SIG-M5 treated with dmso at 0.1 percent for 504 hours (cell line): ENCODE data around the gene SETD3.

ENCODE experiments used
- DNase-seq: peaks from one replicate; lab custom pipeline; 2025; ENCODE audit not compliant: unreplicated experiment; lab: John Stamatoyannopoulos, UW

Gene SETD3

GRCh38 chr14:99479906-99480869, at the start of gene SETD3:
TSS of gene SETD3 (minus strand) at chr14:99480859. CDS start at chr14:99465805, 15,054 bp downstream.
- peak; percentile 35 for DNase-seq

GRCh38 chr14:99529899-99530298, 49.2 kb upstream of the SETD3 start:
- DNase-seq, result no peak

- no peak for DNase-seq
Measured at GRCh38 chr14:99527427-99528076, 46.9 kb upstream of the SETD3 start.

GRCh38 chr14:99527026-99527425, 46.4 kb upstream of the SETD3 start:
- no peak for DNase-seq

- DNase-seq, result no peak
Measured at GRCh38 chr14:99525699-99526080, 45.0 kb upstream of the SETD3 start.

GRCh38 chr14:99524804-99525698, 44.4 kb upstream of the SETD3 start:
- DNase-seq, result peak; percentile 9

- DNase-seq, result no peak
Measured at GRCh38 chr14:99524091-99524661, 43.5 kb upstream of the SETD3 start.

- no peak for DNase-seq
Measured at GRCh38 chr14:99523704-99524055, 43.0 kb upstream of the SETD3 start.

GRCh38 chr14:99522934-99523703, 42.5 kb upstream of the SETD3 start:
- no peak for DNase-seq

GRCh38 chr14:99522457-99522891, 41.8 kb upstream of the SETD3 start:
- DNase-seq, result no peak

GRCh38 chr14:99522025-99522401, 41.4 kb upstream of the SETD3 start:
- no peak for DNase-seq

- DNase-seq, result no peak
Measured at GRCh38 chr14:99521176-99522024, 40.7 kb upstream of the SETD3 start.

- no peak for DNase-seq
Measured at GRCh38 chr14:99520571-99521081, 40.0 kb upstream of the SETD3 start.

GRCh38 chr14:99519931-99520421, 39.3 kb upstream of the SETD3 start:
- no peak for DNase-seq

GRCh38 chr14:99519347-99519881, 38.8 kb upstream of the SETD3 start:
- DNase-seq, result no peak

- DNase-seq, result peak; percentile 36
Measured at GRCh38 chr14:99518441-99519346, 38.0 kb upstream of the SETD3 start.

GRCh38 chr14:99517643-99518381, 37.2 kb upstream of the SETD3 start:
- no peak for DNase-seq
